Measurements from ENCODE around the gene GUCY2C.

The GUCY2C gene

DNA sequence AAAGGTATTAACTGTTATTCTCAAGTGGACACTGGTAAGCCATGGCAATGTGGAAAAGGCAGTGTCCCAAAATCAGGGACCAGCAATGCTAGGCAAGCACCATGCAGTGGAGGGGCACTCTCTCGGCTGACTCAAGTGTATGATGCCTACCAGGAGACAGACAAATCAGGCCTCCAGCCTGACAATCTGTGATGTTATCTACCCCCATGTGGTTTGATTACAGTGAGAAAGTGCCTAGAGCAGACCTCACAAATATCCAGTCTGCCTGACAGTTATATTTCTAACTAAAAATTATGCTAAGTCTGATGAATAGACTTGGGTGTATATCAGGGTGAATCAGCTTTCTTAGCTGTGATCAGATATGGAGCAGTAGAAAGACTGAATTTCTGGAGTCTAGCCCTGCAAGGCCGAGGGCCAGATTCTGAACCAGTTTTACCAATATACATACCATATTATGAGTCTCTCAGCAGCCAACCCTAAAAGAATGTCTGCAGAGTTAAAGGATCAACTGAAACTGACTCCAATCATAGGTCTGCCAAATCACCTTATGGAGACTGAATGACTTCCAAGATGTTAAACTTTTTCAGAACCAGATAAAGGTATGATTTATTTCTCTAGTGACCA lies 132.0 kb downstream of the GUCY2C start:
- Histone ChIP-seq H3K9me3 (ENCODE audit: control insufficient read depth in 1 of 2, low read length in 2 of 2) (no peaks in the 10 kb centered on the region), H3K9ac (ENCODE audit: low read depth in 1 of 2, low read length in 2 of 2) (no peak overlapping the region), H3K4me3 (ENCODE audit: low read depth in 1 of 2, low read length in 2 of 2) (no peak overlapping the region), H3K4me1 (ENCODE audit: control insufficient read depth in 1 of 2, insufficient read depth in 2 of 2, low read length in 2 of 2) (peaks cover 37 to 45% of the 10 kb centered on the region in 2 donors), H3K27ac (ENCODE audit: low read depth, low read length) (no peak overlapping the region), H3K27me3 (ENCODE audit: control insufficient read depth in 1 of 2, insufficient read depth in 2 of 2, low read length in 2 of 2) (no peaks in the 10 kb centered on the region), H3K36me3 (ENCODE audit: control insufficient read depth in 1 of 2, insufficient read depth in 2 of 2, low read length in 2 of 2) (no peaks in the 10 kb centered on the region)

DNA sequence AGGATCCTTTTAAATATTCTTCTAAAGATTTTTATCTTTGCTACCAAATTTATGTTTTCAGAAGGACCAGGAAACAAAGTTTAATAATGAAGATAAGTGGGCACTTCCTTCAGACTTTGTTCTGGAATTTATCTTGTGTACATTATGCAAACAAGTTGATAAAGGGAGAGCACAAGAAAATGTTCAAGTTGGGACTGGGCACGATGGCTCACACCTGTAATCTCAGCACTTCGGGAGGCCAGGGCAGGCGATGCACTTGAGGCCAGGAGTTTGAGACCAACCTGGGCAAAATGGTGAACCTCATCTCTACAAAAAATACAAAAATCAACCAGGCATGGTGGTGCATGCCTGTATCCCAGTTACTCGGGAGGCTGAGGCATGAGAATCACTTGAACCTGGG lies 133.4 kb downstream of the GUCY2C start:
- Histone ChIP-seq H3K4me3 (ENCODE audit: low read depth in 1 of 2, low read length in 2 of 2) (no peak overlapping the region), H3K9me3 (ENCODE audit: control insufficient read depth in 1 of 2, low read length in 2 of 2) (no peaks in the 10 kb centered on the region), H3K27me3 (ENCODE audit: control insufficient read depth in 1 of 2, insufficient read depth in 2 of 2, low read length in 2 of 2) (no peaks in the 10 kb centered on the region), H3K36me3 (ENCODE audit: control insufficient read depth in 1 of 2, insufficient read depth in 2 of 2, low read length in 2 of 2) (no peaks in the 10 kb centered on the region), H3K4me1 (ENCODE audit: control insufficient read depth in 1 of 2, insufficient read depth in 2 of 2, low read length in 2 of 2) (peaks cover 40 to 56% of the 10 kb centered on the region in 2 donors), H3K27ac (ENCODE audit: low read depth, low read length) (no peak overlapping the region), H3K9ac (ENCODE audit: low read depth in 1 of 2, low read length in 2 of 2) (no peak overlapping the region)
